ENCODE measurements around the gene MSANTD7.

- TF ChIP-seq CTCF (IDR thresholded peaks at IDR 0.05) = no peak
- no peak for TF ChIP-seq POLR2A (IDR thresholded peaks at IDR 0.05)
Observed at GRCh38 chr10:14858338-14858960, 20.3 kb downstream of the MSANTD7 start.
